Measurements from ENCODE around the gene RPTN. TPM values are rescaled to one million over a fixed set of nuclear protein-coding genes. Genes with fewer than 3 reads are reported as not detected.
"Not testable (repeated sequence)": the region's sequence is repeated elsewhere in the genome, so short reads cannot be mapped to it uniquely, and the experiment has no call there.

Gene RPTN
- total and polyA plus RNA-seq, 7 experiments from 2014 or later, result not detected

DNA sequence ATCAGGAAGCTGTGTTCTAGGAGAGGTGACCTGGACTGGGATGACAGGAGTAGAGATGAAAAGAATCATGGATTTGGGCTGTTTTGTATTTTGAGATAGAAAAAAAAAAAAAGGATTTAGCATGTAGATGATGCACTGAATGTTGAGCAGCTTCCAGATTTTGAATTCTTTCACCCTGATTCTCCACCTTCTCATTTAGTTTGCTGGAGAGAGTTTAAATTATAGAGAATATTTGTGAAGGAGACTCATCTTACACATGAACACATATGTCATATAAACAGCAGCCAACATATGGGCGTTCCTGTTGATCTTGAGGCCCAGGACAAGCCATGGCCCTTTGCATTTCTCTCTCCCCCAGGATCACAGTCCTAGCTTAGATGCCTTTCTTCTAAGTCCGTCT, 7.4 kb downstream of the RPTN start:
- Histone ChIP-seq H3K36me3 (ENCODE audit: control insufficient read depth in 2 of 3, insufficient read depth in 3 of 3, low read length in 3 of 3) (no peaks in the 10 kb centered on the region), H3K27ac (ENCODE audit: low read depth, low read length) (no peak overlapping the region), H3K4me1 (ENCODE audit: control insufficient read depth in 2 of 2, insufficient read depth in 2 of 2, low read length in 2 of 2) (no peaks in the 10 kb centered on the region), H3K27me3 (ENCODE audit: control insufficient read depth in 2 of 2, insufficient read depth in 2 of 2, low read length in 2 of 2) (peaks cover 0 to 4% of the 10 kb centered on the region in 2 donors), H3K9me3 (ENCODE audit: control insufficient read depth in 2 of 3, low read length in 3 of 3) (peaks cover 0 to 16% (median 0%) of the 10 kb centered on the region in 3 experiments), H3K4me3 (ENCODE audit: low read length) (no peak overlapping the region)
- intact Hi-C loops (cut with micrococcal nuclease), result no loop called here
- peaks cover 3 to 27% (median 18%) of the 10 kb centered on the region in 11 donors for H3K9me3 Mint-ChIP-seq
- ChIA-PET CTCF (interaction anchor here (0.7 to 1.1 kb wide), 2 partner anchors 11 to 305 kb away, joined by 4 read pairs; no protein-coding TSS in a partner anchor), POLR2A (no interaction called here)
- ATAC-seq (no peak), DNase-seq (no peak)
- H3K36me3 Mint-ChIP-seq, result peaks cover 0 to 11% (median 0%) of the 10 kb centered on the region in 5 donors
- H3K4me1 Mint-ChIP-seq, result peaks cover 0 to 6% (median 0%) of the 10 kb centered on the region in 7 donors
- no peak overlapping the region for H3K27ac Mint-ChIP-seq
- H3K27me3 Mint-ChIP-seq, result peaks cover 3 to 25% (median 20%) of the 10 kb centered on the region in 5 donors
- H3K4me3 Mint-ChIP-seq, result no peak overlapping the region

DNA sequence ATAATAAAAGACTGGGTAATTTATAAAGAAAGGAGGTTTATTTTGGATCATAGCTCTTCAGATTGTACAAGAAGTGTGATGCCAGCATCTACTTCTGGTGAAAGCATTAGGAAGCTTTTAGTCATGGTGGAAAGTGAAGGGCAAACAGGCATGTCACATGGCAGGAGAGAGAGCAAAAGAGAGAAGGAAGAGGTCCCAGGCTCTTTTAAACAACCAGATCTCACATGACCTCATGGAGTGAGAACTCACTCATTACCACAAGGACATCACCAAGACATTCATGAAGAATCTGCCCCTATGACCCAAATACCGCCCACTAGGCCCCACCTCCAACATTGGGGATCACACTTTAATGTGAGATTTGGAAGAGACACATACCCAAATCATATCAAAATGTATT, 10.0 kb downstream of the RPTN start:
- Histone ChIP-seq H3K9me3 (ENCODE audit: control insufficient read depth in 2 of 3, low read length in 3 of 3) (peaks cover 0 to 16% (median 0%) of the 10 kb centered on the region in 3 experiments), H3K36me3 (ENCODE audit: control insufficient read depth in 2 of 3, insufficient read depth in 3 of 3, low read length in 3 of 3) (no peaks in the 10 kb centered on the region), H3K27me3 (ENCODE audit: control insufficient read depth in 2 of 2, insufficient read depth in 2 of 2, low read length in 2 of 2) (peaks cover 0 to 4% of the 10 kb centered on the region in 2 donors), H3K4me1 (ENCODE audit: control insufficient read depth in 2 of 2, insufficient read depth in 2 of 2, low read length in 2 of 2) (no peaks in the 10 kb centered on the region), H3K4me3 (ENCODE audit: low read length) (no peak overlapping the region), H3K27ac (ENCODE audit: low read depth, low read length) (no peak overlapping the region)
- CTCF ChIA-PET, result interaction anchor here (0.6 kb wide), 1 partner anchor 79 kb away, joined by 9 read pairs; no protein-coding TSS in a partner anchor
- no peak for DNase-seq
- H3K9me3 Mint-ChIP-seq, result peaks cover 8 to 38% (median 24%) of the 10 kb centered on the region in 11 donors
- H3K4me3 Mint-ChIP-seq, result no peak overlapping the region
- POLR2A ChIA-PET, result no interaction called here
- H3K27me3 Mint-ChIP-seq, result peaks cover 14 to 36% (median 17%) of the 10 kb centered on the region in 5 donors
- H3K4me1 Mint-ChIP-seq, result no peaks in the 10 kb centered on the region
- ATAC-seq, result no peak
- H3K36me3 Mint-ChIP-seq, result peaks cover 0 to 21% (median 6%) of the 10 kb centered on the region in 5 donors
- no peak overlapping the region for H3K27ac Mint-ChIP-seq
- intact Hi-C loops (cut with micrococcal nuclease), result no loop called here

DNA sequence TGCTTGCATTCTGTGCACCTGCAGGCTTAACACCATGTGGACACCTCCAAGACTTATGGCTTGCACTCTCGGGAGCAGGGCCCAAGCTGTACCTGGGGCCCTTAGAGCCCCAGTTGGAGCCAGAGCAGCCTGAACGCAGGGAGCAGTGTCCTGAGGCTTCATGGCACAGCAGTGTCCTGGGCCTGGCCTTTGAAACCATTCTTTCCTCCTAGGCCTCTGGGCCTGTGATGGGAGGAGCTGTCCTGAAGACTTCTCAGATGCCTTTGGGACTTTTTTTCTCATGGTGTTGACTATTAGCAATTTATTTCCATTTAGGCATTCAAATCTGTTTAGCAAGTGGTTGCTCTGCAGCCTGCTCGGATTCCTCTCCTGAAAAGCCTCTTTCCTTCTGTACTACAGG, 11.0 kb downstream of the RPTN start:
- POLR2A ChIA-PET, result no interaction called here
- CTCF ChIA-PET, result no interaction called here

DNA sequence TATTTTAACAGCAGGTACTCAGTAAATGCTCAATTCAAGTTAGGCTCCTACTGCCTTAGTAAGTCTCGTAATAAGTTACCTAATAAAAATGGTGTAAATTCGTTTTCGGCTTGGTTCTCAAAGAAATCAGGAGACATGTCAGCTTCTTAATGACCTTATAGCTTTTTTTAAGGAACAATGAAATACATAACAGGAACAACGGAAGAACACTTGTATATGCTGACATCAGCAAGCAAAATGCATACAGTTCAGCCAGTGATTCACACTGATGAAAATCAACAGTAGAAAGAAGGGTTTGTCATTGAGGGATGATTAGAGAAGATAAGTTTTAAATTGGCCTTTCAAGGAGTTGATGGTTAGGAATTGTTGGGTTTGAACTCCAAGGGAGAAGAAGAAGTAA, 13.3 kb downstream of the RPTN start:
- no peaks in the 10 kb centered on the region for H3K4me1 ChIP-seq (ENCODE audit: control insufficient read depth in 2 of 2, insufficient read depth in 2 of 2, low read length in 2 of 2)
- CTCF ChIA-PET, result no interaction called here
- DNase-seq, result no peak
- POLR2A ChIA-PET, result no interaction called here
- no peaks in the 10 kb centered on the region for H3K4me1 Mint-ChIP-seq
- H3K27me3 Mint-ChIP-seq, result peaks cover 21 to 46% (median 32%) of the 10 kb centered on the region in 5 donors
- intact Hi-C loops (cut with micrococcal nuclease), result no loop called here
- H3K27ac ChIP-seq (ENCODE audit: low read depth, low read length), result no peak overlapping the region
- no peak overlapping the region for H3K4me3 Mint-ChIP-seq
- no peaks in the 10 kb centered on the region for H3K27me3 ChIP-seq (ENCODE audit: control insufficient read depth in 2 of 2, insufficient read depth in 2 of 2, low read length in 2 of 2)
- no peak overlapping the region for H3K4me3 ChIP-seq (ENCODE audit: low read length)
- ATAC-seq, result no peak
- no peak overlapping the region for H3K27ac Mint-ChIP-seq
- H3K36me3 ChIP-seq (ENCODE audit: control insufficient read depth in 2 of 3, insufficient read depth in 3 of 3, low read length in 3 of 3), result no peaks in the 10 kb centered on the region
- peaks cover 0 to 21% (median 6%) of the 10 kb centered on the region in 5 donors for H3K36me3 Mint-ChIP-seq
- H3K9me3 ChIP-seq (ENCODE audit: control insufficient read depth in 2 of 3, low read length in 3 of 3), result peaks cover 0 to 16% (median 0%) of the 10 kb centered on the region in 3 experiments
- H3K9me3 Mint-ChIP-seq, result peaks cover 8 to 38% (median 25%) of the 10 kb centered on the region in 11 donors

More for the DNA sequence above, 11.0 kb downstream of the RPTN start:
- Mint-ChIP-seq H3K27me3 (peaks cover 20 to 45% (median 25%) of the 10 kb centered on the region in 5 donors), H3K4me3 (no peak overlapping the region), H3K27ac (no peak overlapping the region), H3K4me1 (no peaks in the 10 kb centered on the region), H3K36me3 (peaks cover 0 to 21% (median 6%) of the 10 kb centered on the region in 5 donors), H3K9me3 (peaks cover 8 to 38% (median 25%) of the 10 kb centered on the region in 11 donors)
- Histone ChIP-seq H3K27me3 (ENCODE audit: control insufficient read depth in 2 of 2, insufficient read depth in 2 of 2, low read length in 2 of 2) (peaks cover 0 to 4% of the 10 kb centered on the region in 2 donors), H3K36me3 (ENCODE audit: control insufficient read depth in 2 of 3, insufficient read depth in 3 of 3, low read length in 3 of 3) (no peaks in the 10 kb centered on the region), H3K4me1 (ENCODE audit: control insufficient read depth in 2 of 2, insufficient read depth in 2 of 2, low read length in 2 of 2) (no peaks in the 10 kb centered on the region), H3K9me3 (ENCODE audit: control insufficient read depth in 2 of 3, low read length in 3 of 3) (peaks cover 0 to 16% (median 0%) of the 10 kb centered on the region in 3 experiments), H3K27ac (ENCODE audit: low read depth, low read length) (no peak overlapping the region), H3K4me3 (ENCODE audit: low read length) (no peak overlapping the region)
- intact Hi-C loops (cut with micrococcal nuclease), result no loop called here
- no peak for ATAC-seq
- DNase-seq, result no peak

DNA sequence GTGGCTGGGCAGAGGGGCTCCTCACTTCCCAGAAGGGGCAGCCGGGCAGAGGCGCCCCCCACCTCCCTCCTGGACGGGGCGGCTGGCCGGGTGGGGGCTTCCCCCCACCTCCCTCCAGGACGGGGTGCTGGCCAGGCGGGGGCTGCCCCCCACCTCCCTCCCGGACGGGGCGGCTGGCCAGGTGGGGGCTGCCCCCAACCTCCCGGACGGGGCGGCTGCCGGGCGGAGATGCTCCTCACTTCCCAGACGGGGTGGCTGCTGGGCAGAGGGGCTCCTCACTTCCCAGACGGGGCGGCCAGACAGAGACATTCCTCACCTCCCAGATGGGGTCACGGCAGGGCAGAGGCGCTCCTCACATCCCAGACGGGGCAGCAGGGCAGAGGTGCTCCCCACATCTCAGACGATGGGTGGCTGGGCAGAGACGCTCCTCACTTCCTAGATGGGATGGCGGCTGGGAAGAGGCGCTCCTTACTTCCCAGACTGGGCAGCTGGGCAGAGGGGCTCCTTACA, 14.3 kb downstream of the RPTN start:
- CTCF ChIA-PET, result not testable (repeated sequence)

DNA sequence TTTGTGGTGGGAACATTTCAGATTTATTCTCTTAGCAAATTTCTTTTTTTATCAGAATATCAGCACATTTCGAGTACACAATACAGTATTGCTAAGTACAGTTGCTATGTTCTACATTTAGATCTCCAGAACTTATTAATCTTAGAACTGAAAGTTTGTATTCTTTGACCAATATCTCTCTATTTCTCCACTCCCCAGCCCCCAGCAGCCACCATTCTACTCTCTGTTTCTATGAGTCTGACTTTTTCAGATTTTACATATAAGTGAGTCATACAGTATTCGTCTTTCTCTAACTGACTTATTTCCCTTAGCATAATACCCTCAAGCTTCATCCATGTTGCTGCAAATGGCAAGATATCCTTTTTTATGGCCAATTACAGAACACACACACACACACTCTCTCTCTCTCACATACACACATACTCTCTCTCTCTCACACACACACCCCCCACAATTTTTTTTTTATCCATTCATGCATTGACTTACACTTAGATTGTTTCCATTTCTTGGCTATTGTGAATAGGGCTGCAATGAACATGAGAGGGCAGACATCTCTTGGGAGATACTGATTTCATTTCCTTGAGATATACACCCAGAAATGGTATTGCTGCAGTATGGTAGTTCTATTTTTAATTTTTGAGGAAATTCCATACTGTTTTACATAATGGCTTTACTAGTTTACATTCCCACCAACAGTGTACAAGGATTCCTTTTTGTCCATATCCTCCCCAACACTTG, 15.7 kb downstream of the RPTN start:
- H3K27me3 ChIP-seq (ENCODE audit: control insufficient read depth in 2 of 2, insufficient read depth in 2 of 2, low read length in 2 of 2), result no peaks in the 10 kb centered on the region
- H3K4me3 ChIP-seq (ENCODE audit: low read length), result no peak overlapping the region
- Mint-ChIP-seq H3K27me3 (peaks cover 29 to 45% (median 41%) of the 10 kb centered on the region in 5 donors), H3K36me3 (peaks cover 0 to 15% (median 5%) of the 10 kb centered on the region in 5 donors), H3K4me1 (no peaks in the 10 kb centered on the region), H3K27ac (no peak overlapping the region), H3K4me3 (no peak overlapping the region), H3K9me3 (peaks cover 5 to 30% (median 17%) of the 10 kb centered on the region in 11 donors)
- H3K4me1 ChIP-seq (ENCODE audit: control insufficient read depth in 2 of 2, insufficient read depth in 2 of 2, low read length in 2 of 2), result no peaks in the 10 kb centered on the region
- no peaks in the 10 kb centered on the region for H3K36me3 ChIP-seq (ENCODE audit: control insufficient read depth in 2 of 3, insufficient read depth in 3 of 3, low read length in 3 of 3)
- H3K9me3 ChIP-seq (ENCODE audit: control insufficient read depth in 2 of 3, low read length in 3 of 3), result peaks cover 0 to 9% (median 0%) of the 10 kb centered on the region in 3 experiments
- no peak for ATAC-seq
- no peak for DNase-seq
- ChIA-PET CTCF (no interaction called here), POLR2A (no interaction called here)
- intact Hi-C loops (cut with micrococcal nuclease), result no loop called here
- H3K27ac ChIP-seq (ENCODE audit: low read depth, low read length), result no peak overlapping the region

More for the DNA sequence above, 14.3 kb downstream of the RPTN start:
- H3K36me3 ChIP-seq (ENCODE audit: control insufficient read depth in 2 of 3, insufficient read depth in 3 of 3, low read length in 3 of 3); H3K27ac Mint-ChIP-seq; intact Hi-C loops (cut with micrococcal nuclease); H3K4me3 ChIP-seq (ENCODE audit: low read length); ATAC-seq; H3K27me3 ChIP-seq (ENCODE audit: control insufficient read depth in 2 of 2, insufficient read depth in 2 of 2, low read length in 2 of 2); DNase-seq; H3K4me1 Mint-ChIP-seq; H3K4me1 ChIP-seq (ENCODE audit: control insufficient read depth in 2 of 2, insufficient read depth in 2 of 2, low read length in 2 of 2); H3K4me3 Mint-ChIP-seq; H3K27ac ChIP-seq (ENCODE audit: low read depth, low read length); POLR2A ChIA-PET: not testable (repeated sequence)
- H3K9me3 Mint-ChIP-seq, result peaks cover 8 to 34% (median 25%) of the 10 kb centered on the region in 11 donors
- peaks cover 0 to 21% (median 6%) of the 10 kb centered on the region in 5 donors for H3K36me3 Mint-ChIP-seq
- H3K27me3 Mint-ChIP-seq, result peaks cover 27 to 48% (median 35%) of the 10 kb centered on the region in 5 donors
- H3K9me3 ChIP-seq (ENCODE audit: control insufficient read depth in 2 of 3, low read length in 3 of 3), result peaks cover 0 to 16% (median 0%) of the 10 kb centered on the region in 3 experiments
